GM21447 (cell line): ENCODE measurements around the gene OSTN.

Source experiments
- ATAC-seq: cut with Tn5 transposase; IDR thresholded peaks from one replicate; pipeline ENCODE4 v1.9.1; 2021; ENCODE audit not compliant: unreplicated experiment

OSTN gene

DNA sequence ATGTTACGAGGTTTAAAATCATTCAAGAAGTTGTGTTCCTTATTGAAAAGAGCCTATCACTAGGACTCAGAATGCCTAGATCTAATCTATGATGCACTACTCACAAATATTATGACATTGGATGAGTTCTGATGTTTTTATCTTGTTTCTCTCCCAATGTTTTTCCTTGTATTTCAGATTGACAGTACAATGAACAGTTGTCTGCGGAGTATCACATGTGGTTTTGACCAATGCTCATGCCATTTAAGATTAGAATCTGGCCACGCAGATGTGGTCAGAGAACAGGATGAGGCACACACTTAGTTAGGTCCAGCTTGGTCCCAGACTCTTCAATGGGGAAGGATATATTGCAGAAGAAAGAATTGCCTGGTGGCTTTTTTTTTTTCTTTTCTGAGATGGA, 104.6 kb downstream of the OSTN start:
- ATAC-seq: no peak

DNA sequence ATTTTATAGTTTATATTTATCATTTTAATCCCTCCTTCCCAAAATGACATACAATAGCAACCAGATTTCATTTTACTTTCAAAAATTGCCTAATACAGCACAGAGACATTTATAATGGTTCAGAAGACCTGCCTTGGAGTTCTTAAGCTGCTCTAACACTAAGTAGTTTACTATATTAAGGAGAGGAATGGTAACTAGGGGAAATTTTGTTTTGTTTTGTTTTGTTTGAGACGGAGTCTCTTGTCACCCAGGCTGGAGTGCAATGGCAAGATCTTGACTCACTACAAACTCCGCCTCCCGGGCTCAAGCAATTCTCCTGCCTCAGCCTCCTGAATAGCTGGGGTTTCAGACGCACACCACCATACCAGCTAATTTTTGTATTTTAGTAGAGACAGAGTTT, 107.4 kb downstream of the OSTN start:
- ATAC-seq: no peak

- ATAC-seq: no peak
These were observed 108.3 kb downstream of the OSTN start for GRCh38 chr3:191307341-191307740.

- ATAC-seq: no peak
These were observed 114.3 kb downstream of the OSTN start for GRCh38 chr3:191313296-191313695.

- no peak for ATAC-seq
These were observed 115.2 kb downstream of the OSTN start for GRCh38 chr3:191314109-191314728.
